OCI-LY7 (cell line): ENCODE data around the gene ENG.

ENCODE experiments used
- EZH2phosphoT487 ChIP-seq: fragments of 200-600 bp; sonication (generic); IDR thresholded peaks from 2 replicates; pipeline ENCODE4 v1.6.1; 2018; ENCODE audit warnings: low read depth, borderline replicate concordance, mild to moderate bottlenecking, mixed run types, antibody characterized with exemption, low read length, moderate library complexity, mixed read lengths
- TF ChIP-seq, protein P1 (sequence below): fragments of 200-600 bp; sonication (generic); conservative IDR thresholded peaks from 2 replicates; pipeline ENCODE4 v1.5.1; 2014; ENCODE audit warnings: mild to moderate bottlenecking, antibody characterized with exemption, low read length, moderate library complexity, mixed read lengths

DNA sequence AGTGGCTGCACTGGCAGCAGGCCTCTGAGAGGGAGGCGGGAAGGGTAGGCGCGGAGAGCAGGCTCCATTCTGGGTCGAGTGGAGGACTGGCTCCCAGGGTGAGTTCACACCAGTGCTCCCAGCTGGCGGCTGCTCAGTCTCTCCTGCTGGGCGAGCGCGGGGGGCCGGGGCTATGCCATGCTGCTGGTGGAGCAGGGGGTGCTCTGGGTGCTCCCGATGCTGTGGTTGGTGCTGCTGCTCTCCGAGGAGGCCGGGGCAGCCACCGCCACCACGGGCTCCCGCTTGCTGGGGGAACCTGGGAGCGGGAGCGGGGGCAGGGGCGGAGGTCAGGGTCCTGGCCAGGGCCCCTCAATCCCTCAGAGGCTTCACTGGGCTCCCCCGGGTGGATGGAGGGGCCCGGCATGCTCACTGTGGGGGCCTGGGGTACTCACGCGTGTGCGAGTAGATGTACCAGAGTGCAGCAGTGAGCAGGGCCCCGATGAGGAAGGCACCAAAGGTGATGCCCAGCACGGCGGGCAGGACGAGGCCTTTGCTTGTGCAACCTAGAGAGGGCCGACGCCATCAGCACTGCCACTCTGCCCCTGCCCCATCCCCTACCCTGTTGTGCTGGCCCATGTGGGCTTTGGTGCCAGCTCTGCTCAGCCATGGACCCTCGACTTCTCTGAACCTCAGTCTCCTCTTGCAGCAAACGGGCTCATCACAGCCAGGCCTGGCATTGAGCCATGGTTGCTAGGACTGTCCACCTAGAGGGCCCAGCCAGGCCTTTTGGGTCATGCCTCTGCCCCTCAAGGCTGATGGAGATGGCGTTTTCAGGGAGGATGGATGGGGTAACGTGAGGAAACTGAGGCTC lies 38.7 kb downstream of the ENG start:
- TF ChIP-seq, protein P1, sequence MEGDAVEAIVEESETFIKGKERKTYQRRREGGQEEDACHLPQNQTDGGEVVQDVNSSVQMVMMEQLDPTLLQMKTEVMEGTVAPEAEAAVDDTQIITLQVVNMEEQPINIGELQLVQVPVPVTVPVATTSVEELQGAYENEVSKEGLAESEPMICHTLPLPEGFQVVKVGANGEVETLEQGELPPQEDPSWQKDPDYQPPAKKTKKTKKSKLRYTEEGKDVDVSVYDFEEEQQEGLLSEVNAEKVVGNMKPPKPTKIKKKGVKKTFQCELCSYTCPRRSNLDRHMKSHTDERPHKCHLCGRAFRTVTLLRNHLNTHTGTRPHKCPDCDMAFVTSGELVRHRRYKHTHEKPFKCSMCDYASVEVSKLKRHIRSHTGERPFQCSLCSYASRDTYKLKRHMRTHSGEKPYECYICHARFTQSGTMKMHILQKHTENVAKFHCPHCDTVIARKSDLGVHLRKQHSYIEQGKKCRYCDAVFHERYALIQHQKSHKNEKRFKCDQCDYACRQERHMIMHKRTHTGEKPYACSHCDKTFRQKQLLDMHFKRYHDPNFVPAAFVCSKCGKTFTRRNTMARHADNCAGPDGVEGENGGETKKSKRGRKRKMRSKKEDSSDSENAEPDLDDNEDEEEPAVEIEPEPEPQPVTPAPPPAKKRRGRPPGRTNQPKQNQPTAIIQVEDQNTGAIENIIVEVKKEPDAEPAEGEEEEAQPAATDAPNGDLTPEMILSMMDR, result no peak
- TF ChIP-seq EZH2phosphoT487, result no peak
